ENCODE measurements around the gene WNT5A.

Gene WNT5A

DNA sequence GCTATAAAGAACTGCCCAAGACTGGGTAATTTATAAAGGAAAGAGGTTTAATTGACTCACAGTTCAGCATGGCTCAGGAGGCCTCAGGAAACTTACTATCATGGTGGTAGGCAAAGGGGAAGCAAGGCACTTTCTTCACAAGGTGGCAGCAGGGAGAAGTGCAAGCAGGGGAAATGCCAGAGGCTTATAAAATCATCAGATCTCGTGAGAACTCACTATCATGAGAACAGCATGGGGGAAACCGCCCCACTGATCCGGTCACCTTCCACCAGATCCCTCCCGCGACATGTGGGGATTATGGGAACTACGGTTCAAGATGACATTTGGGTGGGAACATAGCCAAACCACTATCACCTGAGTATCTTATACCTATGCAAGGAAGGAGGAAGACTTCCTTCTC lies 18.0 kb upstream of the WNT5A start:
- DNase-seq, result peak in 1 of 2 experiments; percentile 26

DNA sequence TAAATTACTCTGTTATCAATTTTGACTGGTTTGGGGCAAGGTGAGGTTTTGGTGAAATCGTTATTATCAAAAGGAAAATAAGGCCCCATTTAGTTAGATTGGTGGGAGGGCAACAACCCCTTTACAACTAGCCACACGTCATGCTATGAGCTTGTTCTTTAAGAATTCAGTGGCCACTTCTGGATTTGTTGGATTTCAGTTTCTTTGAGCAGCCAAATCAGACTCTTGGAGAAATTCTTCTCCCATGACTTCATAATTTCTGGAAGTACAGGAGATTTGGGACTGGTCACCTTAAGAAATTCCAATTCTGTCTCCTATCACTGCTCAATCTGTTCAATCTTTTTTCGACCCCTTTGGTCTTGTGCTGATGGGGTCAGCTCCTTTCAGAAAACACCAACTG lies 14.8 kb upstream of the WNT5A start:
- no peak for DNase-seq

DNA sequence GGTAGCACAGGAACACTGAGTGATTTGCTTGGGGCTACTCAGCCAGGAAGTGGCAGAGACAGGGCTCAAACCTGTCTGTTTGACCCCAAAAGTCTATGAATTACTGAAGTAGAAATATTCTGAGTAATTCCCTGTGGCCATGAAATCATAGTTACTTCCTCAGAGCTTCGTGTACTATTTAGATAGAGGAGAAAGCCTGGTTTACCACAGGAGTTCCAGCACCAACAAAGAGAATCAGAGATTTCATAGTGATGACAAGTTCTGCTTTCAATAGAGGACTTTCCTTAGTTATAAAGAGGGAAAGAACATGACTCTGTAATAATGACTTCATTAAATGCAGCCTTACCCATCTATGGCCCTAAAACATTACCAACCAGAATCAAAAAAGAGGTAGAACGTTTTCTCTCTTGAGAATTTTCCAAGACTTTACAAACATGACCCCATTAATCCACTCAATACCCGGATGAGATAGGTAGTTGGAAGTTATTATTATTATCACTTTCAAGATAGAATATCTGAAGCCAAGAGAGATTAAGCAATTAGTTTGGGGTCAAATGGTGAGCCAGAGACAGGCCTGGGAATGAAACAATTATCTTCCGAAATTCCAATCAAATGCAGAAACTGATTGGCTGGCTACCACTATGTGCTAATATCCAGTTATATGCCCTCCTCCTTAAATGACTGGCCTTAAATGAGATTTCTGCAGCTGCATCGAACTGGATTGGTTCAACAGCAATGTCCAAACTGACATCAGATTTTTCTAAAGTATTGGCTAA lies 13.6 kb upstream of the WNT5A start:
- no peak for DNase-seq

DNA sequence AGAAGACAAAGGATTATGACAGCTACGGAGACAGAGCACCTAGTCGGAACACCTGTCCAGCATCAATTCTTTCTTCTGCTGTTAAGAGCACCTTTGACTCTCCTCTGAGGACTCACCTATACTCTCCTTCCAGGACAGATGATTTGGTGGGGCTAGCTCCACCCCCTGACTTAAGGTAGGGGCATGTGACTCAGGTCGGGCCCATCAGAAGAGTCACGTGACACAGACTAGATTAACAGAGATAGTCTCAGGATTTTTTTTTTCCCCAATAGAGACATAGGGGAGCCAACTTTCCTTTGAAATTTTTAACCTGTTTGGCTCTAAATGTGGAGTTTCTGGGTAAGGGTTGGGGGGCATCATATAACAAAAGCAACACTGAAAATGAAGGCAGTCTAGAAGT lies 11.4 kb upstream of the WNT5A start:
- DNase-seq, result no peak

DNA sequence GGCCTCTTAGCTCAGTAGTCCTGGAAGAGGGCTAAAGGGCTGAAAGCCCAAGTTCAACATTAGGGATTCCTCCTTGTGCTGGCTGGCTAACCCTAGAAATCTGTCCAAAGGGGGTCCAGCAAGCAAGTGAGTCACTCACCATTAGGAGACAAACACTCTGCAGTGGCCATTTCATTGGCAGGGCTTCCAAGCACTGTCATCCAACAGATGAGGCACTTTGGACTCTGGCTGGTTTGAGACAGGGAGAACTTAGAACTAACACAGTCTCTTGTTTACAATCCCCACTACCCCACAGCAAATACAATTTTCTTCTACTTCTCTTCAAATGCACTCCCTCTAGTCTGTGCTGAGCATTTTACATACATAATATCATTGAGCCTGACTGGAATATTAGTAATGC lies 10.1 kb upstream of the WNT5A start:
- DNase-seq, result no peak

DNA sequence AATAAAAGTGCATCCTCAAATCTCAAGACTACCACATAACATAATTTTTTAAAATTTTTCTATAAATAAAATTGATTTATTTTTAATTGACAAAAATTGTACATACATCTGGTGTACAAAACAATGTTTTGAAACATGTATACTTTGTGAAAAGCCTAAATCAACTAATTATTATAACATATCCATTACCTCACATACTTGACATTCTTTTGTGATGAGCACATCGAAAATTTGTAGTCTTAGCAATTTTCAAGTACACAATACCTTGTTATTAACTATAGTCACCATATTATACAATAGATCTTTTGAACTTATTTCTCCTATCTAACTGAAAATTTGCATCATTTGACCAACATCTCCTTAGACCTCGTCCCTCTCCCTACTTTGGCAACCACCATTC lies 7.9 kb upstream of the WNT5A start:
- DNase-seq, result no peak

DNA sequence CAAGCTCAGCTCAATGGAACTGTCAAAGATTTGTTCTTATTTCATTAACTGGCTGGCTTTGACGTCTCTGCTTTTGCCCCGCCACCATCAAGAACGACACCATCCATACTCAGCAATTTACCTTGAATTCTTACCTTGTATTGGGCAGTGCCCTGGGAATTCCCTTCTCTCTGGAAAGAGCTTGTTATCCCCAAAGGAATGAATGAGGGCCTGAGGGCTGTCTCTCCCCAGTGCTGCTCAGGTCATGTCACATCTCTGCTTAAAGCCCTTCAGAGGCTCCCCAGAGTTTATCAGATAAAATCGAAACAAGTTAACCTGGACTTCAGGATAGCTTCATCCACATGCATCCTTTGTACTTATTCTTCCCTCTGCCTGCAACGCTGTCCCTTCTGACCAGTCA lies 5.9 kb upstream of the WNT5A start:
- no peak for DNase-seq

DNA sequence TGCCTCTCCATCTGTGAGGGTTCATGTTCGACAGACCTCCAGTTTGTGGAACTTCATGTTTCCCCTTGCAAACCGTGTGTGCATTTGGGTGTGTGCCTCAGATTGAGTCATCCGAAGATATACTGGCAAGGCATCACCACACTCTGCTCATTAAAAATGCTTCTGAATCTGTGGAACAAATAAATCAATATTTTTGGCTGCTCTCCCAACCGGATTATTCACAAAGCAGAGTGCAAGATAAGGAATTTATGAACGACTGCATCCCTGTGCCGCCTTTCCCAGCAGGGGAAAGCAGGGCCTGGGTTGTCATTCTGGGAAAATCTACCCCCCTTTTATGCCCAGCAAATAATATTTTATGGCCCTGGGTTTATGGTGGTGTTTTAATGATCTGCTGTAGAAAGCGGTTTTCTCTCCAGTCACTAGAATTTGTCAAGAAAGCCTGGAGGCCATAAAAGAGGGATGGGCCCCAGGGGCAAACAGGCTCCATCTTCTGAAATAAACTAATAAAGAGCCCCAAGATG lies 4.2 kb upstream of the WNT5A start:
- DNase-seq, result no peak

DNA sequence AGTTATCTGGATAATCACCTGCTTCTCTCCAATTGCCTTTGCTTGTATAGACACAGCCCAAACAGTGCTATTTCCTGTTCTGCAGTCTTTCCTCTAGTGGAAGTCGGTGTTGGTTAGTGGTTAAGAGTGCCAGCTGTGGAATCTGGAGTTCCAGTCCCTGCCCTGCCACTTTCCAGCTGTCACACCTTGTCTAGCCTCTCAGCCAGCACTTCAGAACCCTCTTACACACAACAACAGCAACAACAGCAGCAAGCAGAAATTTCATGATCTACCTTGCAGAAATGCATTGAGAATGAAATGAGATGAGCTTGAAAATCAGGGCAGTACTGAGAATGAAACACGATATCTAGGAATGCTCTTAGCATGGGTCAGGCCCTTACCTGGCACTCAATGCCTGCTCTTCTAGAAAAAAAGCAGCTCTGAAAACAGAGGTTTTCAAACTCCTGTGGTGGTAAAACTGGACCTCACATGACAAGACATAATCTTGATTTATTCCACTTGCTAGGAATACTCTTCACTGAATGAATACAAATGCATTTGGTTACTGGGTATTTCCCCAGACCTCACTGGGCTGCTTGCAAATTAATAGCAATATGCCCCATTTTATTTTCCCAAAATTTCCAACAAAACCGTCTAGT lies 3.3 kb upstream of the WNT5A start:
- DNase-seq, result no peak

DNA sequence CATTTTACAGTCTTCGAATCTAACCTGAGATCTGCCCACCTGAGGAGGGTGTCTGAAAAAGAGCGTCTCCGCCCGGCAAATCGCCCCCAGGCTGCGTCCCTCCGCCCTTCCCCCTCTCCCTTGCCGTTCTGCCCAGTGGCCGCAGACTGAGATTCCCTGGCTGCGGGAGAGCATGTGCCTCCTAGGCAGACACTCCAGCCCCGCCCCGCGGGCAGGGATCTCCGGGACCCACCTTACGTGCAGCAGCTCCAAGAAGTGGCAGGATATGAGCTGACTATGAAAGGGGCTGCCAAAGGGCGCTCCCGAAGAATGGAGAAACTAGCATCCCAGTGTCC lies 2.7 kb upstream of the WNT5A start:
- no peak for DNase-seq

DNA sequence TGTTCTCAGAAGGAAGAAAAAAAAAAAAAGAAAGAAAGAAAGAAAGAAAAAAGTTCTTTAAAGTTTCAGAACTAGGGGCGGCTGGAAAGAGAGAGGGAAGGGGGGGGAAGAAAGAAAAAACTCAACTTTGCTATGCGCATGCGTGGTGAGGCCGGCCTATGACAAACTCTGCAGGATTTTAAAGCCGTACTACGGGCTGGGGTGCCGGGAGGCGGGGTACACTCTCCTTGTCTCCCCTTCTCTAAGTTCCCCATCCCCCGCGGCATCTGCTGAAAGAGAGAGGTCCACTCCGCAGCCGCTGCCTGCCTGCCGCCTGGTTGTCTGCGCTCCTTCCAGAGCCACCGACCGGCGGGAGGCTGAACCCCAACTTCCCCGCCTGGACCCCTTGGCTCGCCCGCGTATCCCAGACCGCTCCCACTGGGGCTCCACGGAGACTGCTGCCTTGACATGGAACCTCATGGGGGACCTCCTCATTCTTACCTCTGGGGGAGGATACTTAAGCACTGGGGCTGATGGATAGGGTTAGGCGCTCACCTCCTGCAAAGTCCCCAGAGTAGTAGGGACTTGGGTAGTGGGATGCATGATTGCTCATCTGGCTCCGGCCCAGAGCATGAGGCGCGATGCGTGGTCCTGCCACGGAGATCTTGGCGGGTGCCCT lies 1.4 kb upstream of the WNT5A start:
- DNase-seq, result peak in 1 of 2 experiments; percentile 23

DNA sequence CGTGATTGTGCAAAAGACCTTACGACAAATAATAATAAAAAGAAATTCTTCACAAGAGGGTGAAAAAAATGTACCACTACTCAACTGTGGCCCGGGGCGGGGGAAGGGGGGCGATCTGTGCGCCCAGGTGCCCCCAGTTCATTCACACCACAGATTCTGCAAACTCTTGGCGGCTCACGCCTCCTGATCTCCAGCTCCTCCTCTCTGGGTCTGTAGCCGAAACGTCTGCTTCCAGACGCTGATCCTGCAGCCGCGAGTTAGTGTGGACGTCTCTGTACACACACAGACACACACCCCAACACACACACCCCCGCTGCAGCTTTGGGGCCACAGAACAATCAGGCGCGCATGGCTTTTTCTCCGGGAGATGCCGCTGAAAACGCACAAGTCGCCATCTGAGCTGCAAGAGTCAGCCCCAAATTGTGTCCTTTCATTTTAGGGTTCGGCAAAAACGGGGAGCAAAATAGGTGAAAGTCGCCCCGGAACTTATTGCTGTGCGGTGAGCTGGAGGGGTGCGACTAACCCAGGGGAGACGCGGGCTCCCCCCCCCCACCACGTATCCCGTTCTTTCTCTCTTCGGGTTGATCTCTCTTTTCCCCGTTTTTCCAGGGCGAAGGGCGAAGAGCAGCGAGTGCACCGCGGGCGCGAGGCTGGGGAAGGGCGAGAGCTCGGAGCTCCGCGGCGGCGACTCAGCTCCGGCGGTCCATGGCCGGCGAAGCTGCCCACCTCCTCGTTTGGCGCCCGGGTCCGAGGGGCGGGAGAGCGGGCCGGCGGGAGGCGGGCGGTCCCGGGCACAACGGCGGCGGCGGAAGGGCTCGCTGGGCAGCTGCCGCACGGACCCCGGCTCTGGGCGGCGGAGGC lies 505 bp upstream of the WNT5A start:
- DNase-seq, result peak in 1 of 2 experiments; percentile 39

DNA sequence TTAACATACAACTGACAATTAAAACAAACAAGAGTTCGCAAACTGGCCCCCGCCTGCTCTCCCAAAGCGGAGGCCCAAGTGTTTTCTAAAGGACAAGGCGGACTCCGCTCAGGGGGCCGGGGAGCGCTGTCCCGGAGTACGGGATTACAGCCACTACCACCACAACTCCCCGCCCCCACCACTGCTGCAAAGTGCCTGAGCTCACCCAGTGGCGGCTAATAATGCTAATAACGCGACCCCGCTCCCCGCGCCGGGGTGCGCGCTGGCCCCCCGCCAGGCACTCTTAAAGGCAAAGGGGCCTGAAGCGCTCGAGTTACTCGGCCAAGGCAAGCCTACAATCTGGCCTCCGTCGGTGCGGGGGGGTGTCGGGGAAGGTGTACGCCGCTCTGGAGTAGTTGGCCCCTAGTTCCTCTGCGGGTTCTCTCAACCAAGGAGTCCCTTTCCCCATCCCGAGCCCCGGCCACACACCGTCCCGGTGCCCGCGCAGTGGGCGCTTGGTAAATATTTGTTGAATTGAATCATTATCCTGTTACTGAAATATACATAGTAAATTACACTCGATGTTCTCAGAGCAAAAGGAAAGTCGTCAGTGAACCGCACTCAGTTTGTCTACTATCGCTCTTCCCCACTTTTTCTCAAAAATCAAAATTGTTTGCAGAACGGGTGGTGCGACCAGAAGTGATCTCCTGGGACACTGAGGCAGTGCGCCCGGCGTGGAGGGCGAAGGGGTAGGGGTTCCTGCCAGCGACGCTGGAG lies 827 bp downstream of the WNT5A start:
- DNase-seq, result peak in 1 of 2 experiments; percentile 19

DNA sequence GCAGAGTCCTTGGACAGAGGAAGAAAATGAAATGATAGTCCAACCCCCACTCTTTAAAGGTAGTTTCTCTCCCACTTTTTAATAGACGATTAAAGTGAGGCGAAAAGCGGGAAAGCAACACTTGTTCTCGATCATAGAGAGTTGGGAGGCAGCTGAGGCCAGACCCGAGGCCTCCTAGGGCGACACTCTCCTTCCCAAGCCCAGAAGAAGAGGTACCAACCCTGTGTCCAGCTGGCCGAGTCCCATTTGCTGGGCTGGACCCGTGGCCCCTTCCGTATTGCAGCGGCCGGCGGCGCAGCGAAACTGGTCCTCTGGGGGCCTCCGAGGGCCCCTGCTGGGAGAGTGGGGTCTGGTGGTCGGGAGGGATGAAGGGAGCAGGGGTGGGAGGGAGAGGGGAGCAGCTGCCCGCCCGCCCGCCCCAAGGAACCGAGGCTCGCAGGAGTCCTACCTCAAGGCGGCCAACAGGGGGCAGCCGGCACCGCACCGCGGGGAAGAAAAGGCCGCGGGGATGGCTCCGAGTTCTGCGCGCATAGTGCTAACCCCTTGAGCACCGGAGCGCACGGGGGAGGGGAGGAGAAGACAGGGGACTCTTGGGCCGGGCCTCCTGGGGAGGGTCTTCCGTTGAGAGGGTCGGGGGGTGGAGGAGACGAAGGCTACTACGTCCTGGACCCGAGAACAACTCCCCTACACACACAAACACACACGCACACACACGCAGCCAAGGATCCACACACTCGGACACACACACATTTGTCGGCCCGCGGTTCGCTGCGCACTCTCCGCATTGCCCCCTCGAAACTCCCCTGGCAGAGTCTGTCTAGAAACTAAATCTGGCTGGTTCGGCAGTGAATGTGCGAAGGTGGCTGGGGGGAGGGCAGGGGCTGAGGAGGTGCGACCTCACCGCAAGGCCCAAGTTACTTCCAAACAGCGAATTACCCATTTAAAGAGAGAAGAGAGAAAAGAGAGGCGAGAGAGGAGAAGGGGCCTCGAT lies 2.0 kb downstream of the WNT5A start:
- peak in 1 of 2 experiments; percentile 73 for DNase-seq

DNA sequence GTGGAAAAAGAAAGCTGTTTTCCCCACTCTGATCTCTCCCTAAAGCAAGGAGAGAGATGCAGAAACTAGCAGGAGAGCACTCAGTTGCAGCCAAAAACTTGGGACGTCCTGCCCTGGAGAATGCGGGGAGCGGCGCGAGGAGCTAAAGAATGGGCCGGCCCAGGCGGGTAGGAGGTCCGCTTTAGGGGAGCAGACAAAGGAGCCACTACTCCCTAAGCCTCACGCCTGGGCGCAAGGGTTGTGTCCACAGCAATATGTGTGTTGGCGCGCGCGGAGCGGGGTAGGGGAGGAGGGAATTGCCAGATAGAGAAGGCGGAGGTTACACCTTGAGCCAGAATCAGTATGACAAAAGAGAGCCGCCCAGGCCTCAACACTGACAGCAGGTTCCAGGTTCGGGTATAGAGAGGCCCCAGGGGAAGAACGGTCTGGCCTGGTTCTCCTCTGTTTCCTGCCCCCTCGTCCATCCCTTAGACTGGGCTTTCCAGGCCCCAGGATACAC lies 2.9 kb downstream of the WNT5A start:
- no peak for DNase-seq

DNA sequence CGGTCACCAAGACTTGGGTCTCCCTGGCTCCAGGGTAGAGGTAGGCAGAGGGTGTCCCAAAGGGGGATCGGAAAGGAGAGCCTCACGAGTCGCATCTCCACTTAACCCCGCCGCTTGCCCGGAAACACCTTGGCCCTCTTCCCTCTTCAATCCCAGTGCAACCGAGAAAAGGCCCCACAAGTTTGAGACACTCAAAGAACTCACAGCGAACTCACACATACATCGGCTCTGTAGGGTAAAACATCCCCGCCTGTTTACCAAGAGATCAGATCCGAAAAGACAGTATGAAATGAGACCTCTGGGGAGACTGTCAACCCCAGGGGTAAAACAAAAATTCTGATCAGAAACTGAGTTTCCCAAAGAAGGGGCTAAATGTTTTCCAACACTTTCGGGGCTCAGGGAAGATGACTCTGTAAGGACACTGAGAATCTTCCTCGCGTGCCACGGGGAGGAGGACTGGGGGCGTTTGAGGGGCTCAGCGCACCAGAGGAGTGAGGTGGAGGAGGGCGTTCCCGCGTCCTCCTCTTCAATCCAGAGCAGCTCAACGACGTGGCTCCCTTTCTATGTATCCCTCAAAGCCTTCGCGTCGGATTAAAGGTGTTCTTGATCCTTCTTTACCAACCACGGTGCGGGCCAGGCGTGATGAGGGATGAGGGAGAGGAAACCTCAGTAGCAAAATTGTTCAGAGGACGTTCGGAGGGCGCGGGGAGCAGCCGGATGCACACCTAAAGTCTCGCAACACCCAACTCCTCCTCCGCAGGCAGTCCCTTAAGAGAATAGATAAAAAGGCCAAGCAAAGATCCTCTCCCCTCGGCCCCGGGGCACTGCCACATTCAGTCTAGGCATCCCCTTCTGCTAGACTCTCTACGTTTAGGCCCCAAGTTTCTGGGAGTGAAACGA lies 3.7 kb downstream of the WNT5A start:
- DNase-seq, result no peak

DNA sequence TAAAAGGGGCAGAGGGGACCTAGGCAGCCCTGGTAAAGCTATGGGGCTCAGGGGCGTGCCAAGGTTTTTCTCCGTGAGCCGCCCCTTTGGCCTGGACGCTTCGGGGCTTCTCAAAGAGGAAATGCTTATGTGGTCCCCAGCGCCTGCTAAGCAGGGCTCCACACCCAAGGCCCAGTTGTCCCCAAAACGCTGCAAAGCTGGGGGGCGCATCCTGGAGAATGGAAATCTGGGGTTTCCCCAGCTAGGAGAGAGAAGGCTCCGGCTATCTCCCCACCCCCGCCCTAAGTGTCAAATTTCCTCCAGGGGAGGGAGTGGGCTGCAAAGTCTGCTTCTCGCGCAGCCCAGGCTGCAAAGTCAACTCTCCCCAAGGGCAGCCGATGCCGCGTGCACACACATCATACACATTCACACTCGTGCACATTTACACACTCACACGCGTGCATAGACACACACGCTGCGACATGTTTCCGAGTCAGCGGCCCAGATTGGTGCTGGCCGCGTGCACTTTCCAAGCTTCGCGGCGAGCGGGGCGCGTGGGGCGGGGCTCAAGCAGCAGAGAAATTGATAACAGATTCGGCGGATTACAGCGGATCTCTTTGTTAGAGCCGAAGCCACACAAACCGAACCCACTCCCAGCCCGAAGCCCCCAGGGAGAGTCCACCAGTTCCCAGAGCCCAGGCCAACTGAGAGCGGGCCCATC lies 4.5 kb downstream of the WNT5A start:
- DNase-seq, result peak in 1 of 2 experiments; percentile 16

DNA sequence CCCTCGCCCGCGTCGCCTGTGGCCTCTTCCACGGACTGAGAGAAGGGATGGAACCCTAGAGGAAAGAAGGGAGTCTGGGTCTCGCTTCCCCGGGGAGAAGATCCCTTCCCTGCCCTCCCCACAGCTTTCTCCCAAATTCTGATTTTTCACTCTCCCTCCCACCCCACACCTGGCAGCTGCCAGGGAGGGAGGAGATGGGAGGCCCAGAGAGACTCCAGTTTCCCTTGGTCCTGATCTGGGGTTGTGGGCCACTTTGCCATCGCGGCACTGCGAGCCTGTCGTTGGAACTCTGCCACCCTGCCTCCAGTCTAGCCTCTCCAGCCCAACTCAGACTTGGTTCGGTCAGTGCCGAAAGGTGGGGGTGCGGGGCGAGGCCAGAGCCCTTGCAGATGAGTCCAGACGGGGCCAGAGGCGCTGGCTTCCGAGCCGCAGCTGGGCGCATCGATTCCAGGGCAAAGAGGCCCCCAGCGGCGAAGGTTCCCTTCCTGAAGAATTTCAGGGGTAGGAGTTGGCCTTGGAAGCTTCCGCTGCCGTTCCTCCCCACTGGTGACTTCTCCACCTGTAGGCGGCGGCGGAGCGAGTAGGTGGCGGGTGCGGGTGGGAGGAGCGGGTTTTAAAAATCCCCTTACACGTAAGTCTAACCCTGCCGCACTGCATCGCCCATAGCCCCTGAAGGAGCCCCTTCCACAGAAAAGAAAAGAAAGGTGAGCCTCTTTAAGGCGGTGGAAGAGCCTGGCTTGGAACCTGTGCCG lies 5.2 kb downstream of the WNT5A start:
- DNase-seq, result no peak

All from NCI-H526 (cell line).